Sigmoid colon (tissue), 7 donors: ENCODE data around the gene MYOD1. TPM values are rescaled to one million over a fixed set of nuclear protein-coding genes. Genes with fewer than 3 reads are reported as not detected.

Experiments used
- DNase-seq: peaks from one replicate; pipeline ENCODE4 v3.0.0-alpha.2; 2019
- H3K27ac ChIP-seq, 4 donors: fragments of 200-600 bp; sonication (generic); one replicate each; pipeline ENCODE4 v1.5.1; 2016 to 2019; ENCODE audit warnings: mild to moderate bottlenecking in 1 of 4
- H3K27me3 ChIP-seq, 3 donors: fragments of 200-600 bp; sonication (generic); one replicate each; pipeline ENCODE4 v1.5.1; 2019; ENCODE audit warnings: mild to moderate bottlenecking in 1 of 3
- H3K36me3 ChIP-seq, 4 donors: fragments of 200-600 bp; sonication (generic); one replicate each; pipeline ENCODE4 v1.5.1; 2016 to 2019
- H3K4me1 ChIP-seq, 4 donors: fragments of 200-600 bp; sonication (generic); one replicate each; pipeline ENCODE4 v1.5.1; 2017 to 2019
- H3K4me3 ChIP-seq, 4 donors: fragments of 200-600 bp; sonication (generic); one replicate each; pipeline ENCODE4 v1.5.1; 2017 to 2019; ENCODE audit warnings: mild to moderate bottlenecking in 2 of 4, moderate library complexity in 1 of 4
- H3K9me3 ChIP-seq, 4 donors: fragments of 200-600 bp in 3 of 4; sonication (generic) in 3 of 4; one replicate each; pipeline versions ENCODE4 v1.5.1 to v1.6.1; 2013 to 2019
- EP300 ChIP-seq, 4 donors: sonication (generic); formaldehyde crosslinking; IDR thresholded peaks; one replicate each; pipeline ENCODE4 v1.6.1; 2017; ENCODE audit warnings: antibody characterized with exemption in 4 of 4
- POLR2A ChIP-seq, 2 donors: fragments of 450-650 bp; IDR thresholded peaks; one replicate each; pipeline ENCODE4 v1.6.1; 2016; ENCODE audit warnings: antibody characterized with exemption in 2 of 2, mild to moderate bottlenecking in 2 of 2, moderate library complexity in 2 of 2
- POLR2AphosphoS5 ChIP-seq, 4 donors: sonication (generic); formaldehyde crosslinking; IDR thresholded peaks; one replicate each; pipeline ENCODE4 v1.6.1; 2017; ENCODE audit warnings: antibody characterized with exemption in 4 of 4
- WGBS, 2 donors: extraction: QIAGEN DNeasy Blood & Tissue Kit; methylation state at CpG; one replicate each; pipeline ENCODE4 v1.1.7; 2013; 5-methylcytosine and 5-hydroxymethylcytosine counted together
- intact Hi-C: fragments of 100-400 bp; cut with DNase I; formaldehyde crosslinking; loops from one replicate; pipeline ENCODE4 v1.15.1; 2023
- polyA plus RNA-seq, 3 donors: library from polyadenylated mRNA; stranded (reverse); fragments of 200-250 nt; gene quantifications; one replicate each; pipeline ENCODE4 v1.2.3, GENCODE V29; 2013
- total RNA-seq, 4 donors: library from RNA; depleted of rRNA; stranded (reverse); fragments of >200 nt; gene quantifications; one replicate each; pipeline ENCODE4 v1.1.0, GENCODE V29; 2016
- TF ChIP-seq, protein P1 (sequence below), 4 experiments: fragments of 450-650 bp in 3 of 4; fragments of 200-600 bp in 1 of 4; IDR thresholded peaks; one replicate each; pipeline ENCODE4 v1.5.1; 2016 to 2019; ENCODE audit warnings: antibody characterized with exemption in 4 of 4, mild to moderate bottlenecking in 3 of 4, moderate library complexity in 2 of 4
- donor health status: healthy with polysubstance abuse.
- donor health status: Bipolar disorder and iron deficiency.
- donor health status: healthy.

MYOD1 gene
- total and polyA plus RNA-seq, 7 donors, result not detected

GRCh38 chr11:17766590-17766989, 47.2 kb downstream of the MYOD1 start:
- no peaks in the 10 kb centered on the region for H3K9me3 ChIP-seq
- intact Hi-C loops, result no loop called here
- DNase-seq, result no peak
- H3K4me3 ChIP-seq, result no peak overlapping the region
- no peak overlapping the region for H3K27ac ChIP-seq
- no peaks in the 10 kb centered on the region for H3K4me1 ChIP-seq
- 87 to 90% methylated on average over 5 of the region's 5 CpGs for WGBS, 2 donors
- H3K36me3 ChIP-seq, result no peaks in the 10 kb centered on the region
- TF ChIP-seq POLR2AphosphoS5 (IDR thresholded peaks at IDR 0.05) (no peak), POLR2A (IDR thresholded peaks at IDR 0.05) (no peak), EP300 (IDR thresholded peaks at IDR 0.05) (no peak)
- TF ChIP-seq, protein P1, sequence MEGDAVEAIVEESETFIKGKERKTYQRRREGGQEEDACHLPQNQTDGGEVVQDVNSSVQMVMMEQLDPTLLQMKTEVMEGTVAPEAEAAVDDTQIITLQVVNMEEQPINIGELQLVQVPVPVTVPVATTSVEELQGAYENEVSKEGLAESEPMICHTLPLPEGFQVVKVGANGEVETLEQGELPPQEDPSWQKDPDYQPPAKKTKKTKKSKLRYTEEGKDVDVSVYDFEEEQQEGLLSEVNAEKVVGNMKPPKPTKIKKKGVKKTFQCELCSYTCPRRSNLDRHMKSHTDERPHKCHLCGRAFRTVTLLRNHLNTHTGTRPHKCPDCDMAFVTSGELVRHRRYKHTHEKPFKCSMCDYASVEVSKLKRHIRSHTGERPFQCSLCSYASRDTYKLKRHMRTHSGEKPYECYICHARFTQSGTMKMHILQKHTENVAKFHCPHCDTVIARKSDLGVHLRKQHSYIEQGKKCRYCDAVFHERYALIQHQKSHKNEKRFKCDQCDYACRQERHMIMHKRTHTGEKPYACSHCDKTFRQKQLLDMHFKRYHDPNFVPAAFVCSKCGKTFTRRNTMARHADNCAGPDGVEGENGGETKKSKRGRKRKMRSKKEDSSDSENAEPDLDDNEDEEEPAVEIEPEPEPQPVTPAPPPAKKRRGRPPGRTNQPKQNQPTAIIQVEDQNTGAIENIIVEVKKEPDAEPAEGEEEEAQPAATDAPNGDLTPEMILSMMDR (IDR thresholded peaks at IDR 0.05), result no peak
- peaks cover 0 to 5% (median 0%) of the 10 kb centered on the region in 3 donors for H3K27me3 ChIP-seq

GRCh38 chr11:17767301-17767885, 48.0 kb downstream of the MYOD1 start:
- 83 to 90% methylated on average over 7 of the region's 7 CpGs for WGBS, 2 donors

GRCh38 chr11:17767914-17768313, 48.5 kb downstream of the MYOD1 start:
- Histone ChIP-seq H3K9me3 (no peaks in the 10 kb centered on the region), H3K27ac (no peak overlapping the region), H3K4me3 (no peak overlapping the region), H3K4me1 (no peaks in the 10 kb centered on the region), H3K27me3 (peaks cover 0 to 5% (median 0%) of the 10 kb centered on the region in 3 donors), H3K36me3 (no peaks in the 10 kb centered on the region)
- intact Hi-C loops, result no loop called here
- WGBS, 2 donors, result 81 to 95% methylated on average over 2 of the region's 2 CpGs
- TF ChIP-seq EP300 (IDR thresholded peaks at IDR 0.05), result no peak
- DNase-seq, result no peak

More at GRCh38 chr11:17767301-17767885, 48.0 kb downstream of the MYOD1 start:
- Histone ChIP-seq H3K4me3 (no peak overlapping the region), H3K27me3 (peaks cover 0 to 5% (median 0%) of the 10 kb centered on the region in 3 donors), H3K36me3 (no peaks in the 10 kb centered on the region), H3K27ac (no peak overlapping the region), H3K4me1 (no peaks in the 10 kb centered on the region), H3K9me3 (no peaks in the 10 kb centered on the region)
- TF ChIP-seq EP300 (IDR thresholded peaks at IDR 0.05) (no peak), POLR2AphosphoS5 (IDR thresholded peaks at IDR 0.05) (no peak), POLR2A (IDR thresholded peaks at IDR 0.05) (no peak)
- TF ChIP-seq, protein P1 (IDR thresholded peaks at IDR 0.05), result no peak
- intact Hi-C loops, result no loop called here
- no peak for DNase-seq

- WGBS, 2 donors, result 94 to 97% methylated on average over 7 of the region's 7 CpGs
- no peaks in the 10 kb centered on the region for H3K36me3 ChIP-seq
- no peak for DNase-seq
Measured at GRCh38 chr11:17768547-17768946, 49.2 kb downstream of the MYOD1 start.

GRCh38 chr11:17769218-17769617, 49.8 kb downstream of the MYOD1 start:
- TF ChIP-seq POLR2AphosphoS5 (IDR thresholded peaks at IDR 0.05) (no peak), POLR2A (IDR thresholded peaks at IDR 0.05) (no peak), EP300 (IDR thresholded peaks at IDR 0.05) (no peak)
- TF ChIP-seq, protein P1 (IDR thresholded peaks at IDR 0.05), result no peak
- no peak overlapping the region for H3K4me3 ChIP-seq
- no peak overlapping the region for H3K27ac ChIP-seq
- no peak for DNase-seq
- no peaks in the 10 kb centered on the region for H3K36me3 ChIP-seq
- peaks cover 0 to 5% (median 0%) of the 10 kb centered on the region in 3 donors for H3K27me3 ChIP-seq
- 98 to 100% methylated on average over 1 of the region's 1 CpG for WGBS, 2 donors
- H3K4me1 ChIP-seq, result no peaks in the 10 kb centered on the region
- intact Hi-C loops, result no loop called here
- no peaks in the 10 kb centered on the region for H3K9me3 ChIP-seq

More at GRCh38 chr11:17768547-17768946, 49.2 kb downstream of the MYOD1 start:
- no peaks in the 10 kb centered on the region for H3K9me3 ChIP-seq
- H3K27me3 ChIP-seq, result peaks cover 0 to 5% (median 0%) of the 10 kb centered on the region in 3 donors
- no peak overlapping the region for H3K27ac ChIP-seq
- intact Hi-C loops, result no loop called here
- no peaks in the 10 kb centered on the region for H3K4me1 ChIP-seq
- H3K4me3 ChIP-seq, result no peak overlapping the region
- TF ChIP-seq POLR2A (IDR thresholded peaks at IDR 0.05), result no peak
- no peak for TF ChIP-seq EP300 (IDR thresholded peaks at IDR 0.05)
- TF ChIP-seq POLR2AphosphoS5 (IDR thresholded peaks at IDR 0.05), result no peak
- TF ChIP-seq, protein P1 (IDR thresholded peaks at IDR 0.05), result no peak
